RWPE2 (cell line): ENCODE results near the gene ZNF41.

Source experiments
- ATAC-seq: fragments of 200-7000 bp; cut with Tn5 transposase; 3 replicates; pipeline ENCODE4 v1.9.1; 2021; ENCODE audit warnings: low read depth
- DNase-seq: peaks from one replicate; pipeline ENCODE4 v3.0.0-alpha.2; 2020; ENCODE audit warnings: low spot score
- H3K27ac ChIP-seq: fragments of 450-650 bp; 2 replicates; pipeline ENCODE4 v1.5.1; 2017; ENCODE audit warnings: mild to moderate bottlenecking; ENCODE audit not compliant: poor library complexity, severe bottlenecking
- H3K27me3 ChIP-seq: fragments of 250-450 bp; sonication (Bioruptor Pico); 2 replicates; pipeline ENCODE4 v1.5.1; 2021; ENCODE audit warnings: mild to moderate bottlenecking, moderate library complexity; ENCODE audit not compliant: insufficient read depth, poor library complexity, severe bottlenecking
- H3K36me3 ChIP-seq: fragments of 250-450 bp; sonication (Bioruptor Pico); 2 replicates; pipeline ENCODE4 v1.5.1; 2020; ENCODE audit warnings: low read depth, mild to moderate bottlenecking, moderate library complexity
- H3K4me1 ChIP-seq: fragments of 250-450 bp; sonication (Bioruptor Pico); 2 replicates; pipeline ENCODE4 v1.5.1; 2021; ENCODE audit warnings: mild to moderate bottlenecking, moderate library complexity; ENCODE audit not compliant: insufficient read depth, poor library complexity, severe bottlenecking
- H3K4me3 ChIP-seq: fragments of 250-450 bp; sonication (Bioruptor Pico); 2 replicates; pipeline ENCODE4 v1.5.1; 2021; ENCODE audit warnings: mild to moderate bottlenecking, moderate library complexity; ENCODE audit not compliant: severe bottlenecking
- H3K9me3 ChIP-seq: fragments of 250-450 bp; sonication (Bioruptor Pico); 2 replicates; pipeline ENCODE4 v1.5.1; 2021; ENCODE audit warnings: mild to moderate bottlenecking, moderate library complexity; ENCODE audit not compliant: severe bottlenecking
- CTCF ChIP-seq: fragments of 450-650 bp; IDR thresholded peaks from one replicate; pipeline ENCODE4 v1.5.1; 2017; ENCODE audit warnings: mild to moderate bottlenecking, moderate library complexity; ENCODE audit not compliant: poor library complexity, severe bottlenecking

The ZNF41 gene

GRCh38 chrX:47489507-47490275 is 6.7 kb upstream of the ZNF41 start:
- Histone ChIP-seq H3K27me3 (no peaks in the 10 kb centered on the region), H3K9me3 (no peaks in the 10 kb centered on the region), H3K36me3 (no peaks in the 10 kb centered on the region), H3K4me1 (no peaks in the 10 kb centered on the region), H3K4me3 (no peak overlapping the region), H3K27ac (no peak overlapping the region)
- DNase-seq (no peak), ATAC-seq (no peak)
- TF ChIP-seq CTCF, result no peak

GRCh38 chrX:47484885-47485284 is 1.9 kb upstream of the ZNF41 start:
- H3K4me3 ChIP-seq, result peak overlapping the region; percentile 7
- no peaks in the 10 kb centered on the region for H3K36me3 ChIP-seq
- no peaks in the 10 kb centered on the region for H3K9me3 ChIP-seq
- peak overlapping the region; percentile 86 for H3K27ac ChIP-seq
- no peaks in the 10 kb centered on the region for H3K4me1 ChIP-seq
- DNase-seq (no peak), ATAC-seq (no peak)
- no peaks in the 10 kb centered on the region for H3K27me3 ChIP-seq
- no peak for TF ChIP-seq CTCF

- no peaks in the 10 kb centered on the region for H3K9me3 ChIP-seq
- no peaks in the 10 kb centered on the region for H3K4me1 ChIP-seq
- H3K27me3 ChIP-seq, result no peaks in the 10 kb centered on the region
- peak overlapping the region; percentile 54 for H3K4me3 ChIP-seq
- ATAC-seq (no peak), DNase-seq (no peak)
- no peaks in the 10 kb centered on the region for H3K36me3 ChIP-seq
- peak overlapping the region; percentile 86 for H3K27ac ChIP-seq
- no peak for TF ChIP-seq CTCF
Observed at GRCh38 chrX:47483306-47484268, 565 bp upstream of the ZNF41 start.

- Histone ChIP-seq H3K27ac (peak overlapping the region; percentile 86), H3K27me3 (no peaks in the 10 kb centered on the region), H3K4me3 (peak overlapping the region; percentile 54), H3K9me3 (no peaks in the 10 kb centered on the region), H3K36me3 (no peaks in the 10 kb centered on the region), H3K4me1 (no peaks in the 10 kb centered on the region)
- TF ChIP-seq CTCF, result no peak
- ATAC-seq, result peak; percentile 15; the same call in 2 of the 3 replicates
- DNase-seq, result no peak
Observed at GRCh38 chrX:47482065-47482511, 934 bp downstream of the ZNF41 start.
